GM23248 (cell line): ENCODE data around the gene ECT2L. TPM values are rescaled to one million over a fixed set of nuclear protein-coding genes. Genes with fewer than 3 reads are reported as not detected.
A peak's percentile ranks its signal among the peaks of the same experiment; 100 is the strongest.

Experiments
- DNase-seq: peaks from one replicate; pipeline ENCODE4 v3.0.0-alpha.2; 2015
- H2AFZ ChIP-seq: fragments of 200-600 bp; sonication (generic); 2 replicates; pipeline ENCODE4 v1.6.1; 2016; ENCODE audit warnings: antibody characterized with exemption
- H3F3A ChIP-seq: fragments of 200-600 bp; sonication (generic); 2 replicates; pipeline ENCODE4 v1.6.1; 2016; ENCODE audit warnings: mild to moderate bottlenecking, antibody characterized with exemption, mixed run types; ENCODE audit not compliant: insufficient read depth
- H3K27ac ChIP-seq: fragments of 200-600 bp; sonication (generic); 2 replicates; pipeline ENCODE4 v1.5.1; 2016; ENCODE audit warnings: mild to moderate bottlenecking
- H3K27me3 ChIP-seq: fragments of 200-600 bp; sonication (generic); replicated peaks from 2 replicates; pipeline ENCODE4 v1.6.1; 2016; ENCODE audit warnings: mild to moderate bottlenecking; ENCODE audit not compliant: insufficient read depth
- H3K36me3 ChIP-seq: fragments of 200-600 bp; sonication (generic); 2 replicates; pipeline ENCODE4 v1.6.1; 2016; ENCODE audit warnings: low read depth, mild to moderate bottlenecking
- H3K4me1 ChIP-seq: fragments of 200-600 bp; sonication (generic); 2 replicates; pipeline ENCODE4 v1.6.1; 2016; ENCODE audit warnings: mild to moderate bottlenecking; ENCODE audit not compliant: insufficient read depth
- H3K4me2 ChIP-seq: fragments of 200-600 bp; sonication (generic); one replicate; pipeline ENCODE4 v1.6.1; 2016; ENCODE audit warnings: mild to moderate bottlenecking; ENCODE audit not compliant: unreplicated experiment
- H3K4me3 ChIP-seq: fragments of 200-600 bp; sonication (generic); 2 replicates; pipeline ENCODE4 v1.5.1; 2016; ENCODE audit warnings: mild to moderate bottlenecking
- H3K79me2 ChIP-seq: fragments of 200-600 bp; sonication (generic); 2 replicates; pipeline ENCODE4 v1.6.1; 2016; ENCODE audit warnings: mild to moderate bottlenecking; ENCODE audit not compliant: insufficient read depth
- H3K9ac ChIP-seq: fragments of 200-600 bp; sonication (generic); 2 replicates; pipeline ENCODE4 v1.6.1; 2016; ENCODE audit warnings: mild to moderate bottlenecking
- H3K9me2 ChIP-seq: fragments of 200-600 bp; sonication (generic); 2 replicates; pipeline ENCODE4 v1.6.1; 2016; ENCODE audit warnings: mixed run types, mild to moderate bottlenecking, moderate library complexity; ENCODE audit not compliant: insufficient read depth
- H3K9me3 ChIP-seq: fragments of 200-600 bp; sonication (generic); one replicate; pipeline ENCODE4 v1.6.1; 2017; ENCODE audit warnings: low read depth
- H4K20me1 ChIP-seq: fragments of 200-600 bp; sonication (generic); 2 replicates; pipeline ENCODE4 v1.6.0; 2016; ENCODE audit not compliant: insufficient read depth
- EZH2 ChIP-seq: fragments of 200-600 bp; sonication (generic); IDR thresholded peaks from 2 replicates; pipeline ENCODE4 v1.6.1; 2018; ENCODE audit warnings: antibody characterized with exemption, mild to moderate bottlenecking; ENCODE audit not compliant: insufficient read depth, poor library complexity, severe bottlenecking
- EZH2phosphoT487 ChIP-seq: fragments of 200-600 bp; sonication (generic); IDR thresholded peaks from 2 replicates; pipeline ENCODE4 v1.6.1; 2018; ENCODE audit warnings: antibody characterized with exemption, moderate library complexity, mild to moderate bottlenecking, low read depth; ENCODE audit not compliant: insufficient read depth
- WGBS, 2 experiments: methylation state at CpG; one replicate each; pipeline ENCODE4 v1.1.6; 2015 to 2017; ENCODE audit warnings: low lambda C conversion rate in 2 of 2, low coverage in 1 of 2; ENCODE audit errors: missing lambda C conversion rate in 2 of 2; 5-methylcytosine and 5-hydroxymethylcytosine counted together
- in situ Hi-C: fragments of 300-500 bp; cut with MboI; formaldehyde crosslinking; loops from 2 replicates; pipeline ENCODE4 v1.15.0; 2020
- polyA plus RNA-seq: library from polyadenylated mRNA; unstranded; fragments of >200 nt; fragmentation: Nextera tagmentation; extraction: Ambion mirVana; gene quantifications from 2 replicates; pipeline ENCODE4 v1.2.1, GENCODE V29; 2016
- total RNA-seq: library from RNA; depleted of rRNA; stranded (reverse); fragments of >200 nt; shearing (Covaris generic); gene quantifications from 2 replicates; pipeline ENCODE4 v1.2.3, GENCODE V29; 2014

ECT2L gene
- total and polyA plus RNA-seq, 2 experiments from 2014 or later, result not detected

- WGBS, 2 experiments, result 74 to 77% methylated on average over 4 of the region's 4 CpGs
- Histone ChIP-seq H2AFZ (no peak overlapping the region), H3F3A (no peaks in the 10 kb centered on the region), H3K4me3 (no peak overlapping the region), H3K4me2 (no peak overlapping the region), H3K27ac (no peak overlapping the region), H3K9me3 (no peaks in the 10 kb centered on the region), H3K79me2 (no peaks in the 10 kb centered on the region), H4K20me1 (no peaks in the 10 kb centered on the region), H3K9ac (no peak overlapping the region), H3K27me3 (0 out of 2 replicates have a peak, but pooled peaks cover 4% of the 10 kb centered on the region), H3K9me2 (no peaks in the 10 kb centered on the region), H3K36me3 (no peaks in the 10 kb centered on the region), H3K4me1 (peaks cover 9% of the 10 kb centered on the region)
- in situ Hi-C loops, result no loop called here
- DNase-seq, result no peak
- TF ChIP-seq EZH2, result no peak
- no peak for TF ChIP-seq EZH2phosphoT487
These were observed 52.6 kb downstream of the ECT2L start for GRCh38 chr6:138848461-138848860.

- H2AFZ ChIP-seq, result no peak overlapping the region
- H3K36me3 ChIP-seq, result no peaks in the 10 kb centered on the region
- H3K27ac ChIP-seq, result no peak overlapping the region
- no peaks in the 10 kb centered on the region for H3K9me2 ChIP-seq
- no peaks in the 10 kb centered on the region for H4K20me1 ChIP-seq
- no peaks in the 10 kb centered on the region for H3K79me2 ChIP-seq
- no peak overlapping the region for H3K4me2 ChIP-seq
- no peaks in the 10 kb centered on the region for H3F3A ChIP-seq
- no peak overlapping the region for H3K4me3 ChIP-seq
- H3K4me1 ChIP-seq, result no peaks in the 10 kb centered on the region
- no peaks in the 10 kb centered on the region for H3K9me3 ChIP-seq
- H3K27me3 ChIP-seq, result 0 out of 2 replicates have a peak, but pooled peaks cover 4% of the 10 kb centered on the region
- TF ChIP-seq EZH2phosphoT487, result no peak
- TF ChIP-seq EZH2, result no peak
- 69 to 77% methylated on average over 6 of the region's 6 CpGs for WGBS, 2 experiments
- no peak overlapping the region for H3K9ac ChIP-seq
- in situ Hi-C loops, result no loop called here
- no peak for DNase-seq
These were observed 53.9 kb downstream of the ECT2L start for GRCh38 chr6:138849791-138850190.

GRCh38 chr6:138856654-138857053, 60.8 kb downstream of the ECT2L start:
- Histone ChIP-seq H3K4me2 (no peak overlapping the region), H3K4me3 (no peak overlapping the region), H3K4me1 (no peaks in the 10 kb centered on the region), H3K36me3 (no peaks in the 10 kb centered on the region), H3K27ac (no peak overlapping the region), H4K20me1 (no peaks in the 10 kb centered on the region), H3F3A (no peaks in the 10 kb centered on the region), H3K9me2 (no peaks in the 10 kb centered on the region), H3K9me3 (no peaks in the 10 kb centered on the region), H2AFZ (no peak overlapping the region), H3K9ac (no peak overlapping the region), H3K27me3 (0 out of 2 replicates have a peak, but pooled peaks cover 4% of the 10 kb centered on the region), H3K79me2 (no peaks in the 10 kb centered on the region)
- TF ChIP-seq EZH2 (no peak), EZH2phosphoT487 (no peak)
- whole genome bisulfite sequencing, 2 experiments, result 51 to 61% methylated on average over 6 of the region's 6 CpGs
- peak; percentile 16 for DNase-seq
- in situ Hi-C loops, result no loop called here

DNA sequence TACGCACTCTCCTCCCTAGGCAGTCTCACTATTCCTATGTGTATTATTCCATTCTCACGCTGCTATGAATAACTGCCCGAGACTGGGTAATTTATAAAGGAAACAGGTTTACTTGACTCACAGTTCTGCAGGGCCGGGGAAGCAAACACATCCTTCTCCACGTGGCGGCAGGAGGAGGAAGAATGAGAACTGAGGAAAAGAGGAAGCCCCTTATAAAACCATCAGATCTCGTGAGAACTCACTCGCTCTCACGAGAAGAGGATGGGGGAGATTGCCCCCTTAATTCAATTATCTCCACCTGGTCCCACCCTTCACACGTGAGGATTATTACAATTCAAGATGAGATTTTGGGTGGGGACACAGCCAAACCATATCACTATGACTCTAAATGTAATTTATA, 61.9 kb downstream of the ECT2L start:
- Histone ChIP-seq H3K4me3 (no peak overlapping the region), H3K9me2 (no peaks in the 10 kb centered on the region), H3K4me1 (no peaks in the 10 kb centered on the region), H3K27me3 (no peaks in the 10 kb centered on the region), H3F3A (no peaks in the 10 kb centered on the region), H3K36me3 (no peaks in the 10 kb centered on the region), H3K79me2 (no peaks in the 10 kb centered on the region), H3K9ac (no peak overlapping the region), H2AFZ (no peak overlapping the region), H3K4me2 (no peak overlapping the region), H3K27ac (no peak overlapping the region), H3K9me3 (no peaks in the 10 kb centered on the region), H4K20me1 (no peaks in the 10 kb centered on the region)
- no peak for TF ChIP-seq EZH2
- TF ChIP-seq EZH2phosphoT487, result no peak
- 57% methylated on average over 10 of the region's 10 CpGs for WGBS, 2 experiments
- in situ Hi-C loops, result no loop called here
- no peak for DNase-seq

GRCh38 chr6:138862456-138862855, 66.6 kb downstream of the ECT2L start:
- H3K4me1 ChIP-seq, result no peaks in the 10 kb centered on the region
- no peak overlapping the region for H3K27ac ChIP-seq
- DNase-seq, result no peak
- no peak overlapping the region for H3K4me2 ChIP-seq
- TF ChIP-seq EZH2phosphoT487 (no peak), EZH2 (no peak)
- no peaks in the 10 kb centered on the region for H4K20me1 ChIP-seq
- H3K9me3 ChIP-seq, result no peaks in the 10 kb centered on the region
- no peaks in the 10 kb centered on the region for H3K79me2 ChIP-seq
- H3F3A ChIP-seq, result no peaks in the 10 kb centered on the region
- H3K36me3 ChIP-seq, result no peaks in the 10 kb centered on the region
- 63% methylated on average over 8 of the region's 8 CpGs for WGBS, 2 experiments
- no peak overlapping the region for H2AFZ ChIP-seq
- H3K9me2 ChIP-seq, result no peaks in the 10 kb centered on the region
- H3K4me3 ChIP-seq, result no peak overlapping the region
- in situ Hi-C loops, result no loop called here
- H3K27me3 ChIP-seq, result no peaks in the 10 kb centered on the region
- H3K9ac ChIP-seq, result no peak overlapping the region
